Ishikawa (cell line): ENCODE results near the gene DNAJC18.

ENCODE experiments used
- CEBPB ChIP-seq: IDR thresholded peaks from 2 replicates; pipeline ENCODE4 v1.6.1; 2012
- CREB1 ChIP-seq: IDR thresholded peaks from 2 replicates; pipeline ENCODE4 v1.6.1; 2012; ENCODE audit warnings: low read depth
- EGR1 ChIP-seq: IDR thresholded peaks from 2 replicates; pipeline ENCODE4 v1.6.1; 2012
- EP300 ChIP-seq: IDR thresholded peaks from 2 replicates; pipeline ENCODE4 v1.6.1; 2012; ENCODE audit warnings: borderline replicate concordance
- FOXM1 ChIP-seq: IDR thresholded peaks from 2 replicates; pipeline ENCODE4 v1.6.1; 2012; ENCODE audit warnings: low read depth, borderline replicate concordance
- NFIC ChIP-seq: IDR thresholded peaks from 2 replicates; pipeline ENCODE4 v1.6.1; 2012
- RAD21 ChIP-seq: IDR thresholded peaks from 2 replicates; pipeline ENCODE4 v1.6.1; 2012; ENCODE audit warnings: low read depth
- TAF1 ChIP-seq: IDR thresholded peaks from 2 replicates; pipeline ENCODE4 v1.6.1; 2012; ENCODE audit warnings: low read depth, mild to moderate bottlenecking
- TCF12 ChIP-seq: IDR thresholded peaks from 2 replicates; pipeline ENCODE4 v1.6.1; 2012; ENCODE audit warnings: low read depth
- TEAD4 ChIP-seq: IDR thresholded peaks from 2 replicates; pipeline ENCODE4 v1.6.1; 2012
- YY1 ChIP-seq: IDR thresholded peaks from 2 replicates; pipeline ENCODE4 v1.6.1; 2012; ENCODE audit warnings: low read depth
- ZBTB7A ChIP-seq: IDR thresholded peaks from 2 replicates; pipeline ENCODE4 v1.6.1; 2012; ENCODE audit warnings: low read depth
- TF ChIP-seq, protein P1 (sequence below): IDR thresholded peaks from 2 replicates; pipeline ENCODE4 v1.6.1; 2012
- TF ChIP-seq, protein P2 (sequence below): IDR thresholded peaks from 2 replicates; pipeline ENCODE4 v1.6.1; 2012; ENCODE audit warnings: low read depth, mild to moderate bottlenecking
- TF ChIP-seq, protein P3 (sequence below): IDR thresholded peaks from 2 replicates; pipeline ENCODE4 v1.6.1; 2012

Gene DNAJC18

DNA sequence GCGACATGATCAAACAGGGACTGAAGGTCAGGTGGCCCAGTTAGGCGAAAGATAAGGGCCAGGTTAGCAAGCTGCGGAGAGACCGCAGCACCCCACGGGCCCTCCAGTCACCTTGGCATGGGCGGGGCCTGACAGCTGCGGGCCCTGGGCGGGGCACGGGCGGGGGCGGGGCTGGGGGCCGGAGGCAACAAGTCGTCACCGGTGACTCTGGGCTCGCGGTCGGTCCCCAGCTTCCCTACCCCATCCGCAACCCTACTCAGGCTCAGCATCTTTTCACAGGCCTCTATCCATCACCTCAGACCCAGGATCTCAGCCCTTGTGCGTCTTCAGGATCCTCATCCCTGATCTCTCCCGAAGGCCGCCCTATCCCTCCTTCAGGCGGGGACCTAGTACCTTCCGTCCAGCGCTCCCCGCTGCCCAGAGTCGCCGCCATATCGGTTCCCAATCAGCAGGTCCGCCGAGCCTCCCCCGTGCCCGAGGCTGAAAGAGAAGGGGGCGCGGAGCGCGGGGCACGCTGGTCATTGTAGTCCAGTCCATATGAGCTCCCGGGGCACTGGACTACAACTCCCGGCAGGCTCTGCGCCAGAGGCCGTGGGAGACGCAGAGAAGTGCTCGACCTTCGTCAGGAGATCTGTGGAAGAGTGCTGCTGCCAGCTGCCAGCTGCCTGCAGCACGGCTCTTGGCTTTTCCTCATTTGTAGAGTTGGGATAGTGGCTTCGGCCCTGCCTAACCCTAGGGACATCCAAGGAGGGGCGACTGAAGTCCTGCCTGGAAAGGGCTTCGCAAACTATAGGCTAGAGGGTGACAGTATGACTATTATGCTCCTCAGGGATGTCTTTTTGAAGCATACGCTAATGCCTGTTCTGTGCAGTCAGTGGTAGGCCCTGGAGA is at the start of gene DNAJC18:
DNAJC18 (minus strand) TSS at position 513 of the 891 bp plus-strand sequence; CDS start at position 433, 80 bp downstream.
- TF ChIP-seq, protein P1, sequence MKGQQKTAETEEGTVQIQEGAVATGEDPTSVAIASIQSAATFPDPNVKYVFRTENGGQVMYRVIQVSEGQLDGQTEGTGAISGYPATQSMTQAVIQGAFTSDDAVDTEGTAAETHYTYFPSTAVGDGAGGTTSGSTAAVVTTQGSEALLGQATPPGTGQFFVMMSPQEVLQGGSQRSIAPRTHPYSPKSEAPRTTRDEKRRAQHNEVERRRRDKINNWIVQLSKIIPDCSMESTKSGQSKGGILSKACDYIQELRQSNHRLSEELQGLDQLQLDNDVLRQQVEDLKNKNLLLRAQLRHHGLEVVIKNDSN, result peak; percentile 35; the same call in 1 of the 2 replicates
- TF ChIP-seq NFIC, result no peak
- no peak for TF ChIP-seq EP300
- no peak for TF ChIP-seq FOXM1
- TF ChIP-seq, protein P2, sequence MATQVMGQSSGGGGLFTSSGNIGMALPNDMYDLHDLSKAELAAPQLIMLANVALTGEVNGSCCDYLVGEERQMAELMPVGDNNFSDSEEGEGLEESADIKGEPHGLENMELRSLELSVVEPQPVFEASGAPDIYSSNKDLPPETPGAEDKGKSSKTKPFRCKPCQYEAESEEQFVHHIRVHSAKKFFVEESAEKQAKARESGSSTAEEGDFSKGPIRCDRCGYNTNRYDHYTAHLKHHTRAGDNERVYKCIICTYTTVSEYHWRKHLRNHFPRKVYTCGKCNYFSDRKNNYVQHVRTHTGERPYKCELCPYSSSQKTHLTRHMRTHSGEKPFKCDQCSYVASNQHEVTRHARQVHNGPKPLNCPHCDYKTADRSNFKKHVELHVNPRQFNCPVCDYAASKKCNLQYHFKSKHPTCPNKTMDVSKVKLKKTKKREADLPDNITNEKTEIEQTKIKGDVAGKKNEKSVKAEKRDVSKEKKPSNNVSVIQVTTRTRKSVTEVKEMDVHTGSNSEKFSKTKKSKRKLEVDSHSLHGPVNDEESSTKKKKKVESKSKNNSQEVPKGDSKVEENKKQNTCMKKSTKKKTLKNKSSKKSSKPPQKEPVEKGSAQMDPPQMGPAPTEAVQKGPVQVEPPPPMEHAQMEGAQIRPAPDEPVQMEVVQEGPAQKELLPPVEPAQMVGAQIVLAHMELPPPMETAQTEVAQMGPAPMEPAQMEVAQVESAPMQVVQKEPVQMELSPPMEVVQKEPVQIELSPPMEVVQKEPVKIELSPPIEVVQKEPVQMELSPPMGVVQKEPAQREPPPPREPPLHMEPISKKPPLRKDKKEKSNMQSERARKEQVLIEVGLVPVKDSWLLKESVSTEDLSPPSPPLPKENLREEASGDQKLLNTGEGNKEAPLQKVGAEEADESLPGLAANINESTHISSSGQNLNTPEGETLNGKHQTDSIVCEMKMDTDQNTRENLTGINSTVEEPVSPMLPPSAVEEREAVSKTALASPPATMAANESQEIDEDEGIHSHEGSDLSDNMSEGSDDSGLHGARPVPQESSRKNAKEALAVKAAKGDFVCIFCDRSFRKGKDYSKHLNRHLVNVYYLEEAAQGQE, result no peak
- peak; percentile 60 for TF ChIP-seq ZBTB7A
- TF ChIP-seq RAD21, result no peak
- peak; percentile 50 for TF ChIP-seq TAF1
- TF ChIP-seq EGR1, result no peak
- TF ChIP-seq TCF12, result 0 out of 2 replicates have a peak, but pooled peaks have one; percentile 23
- peak; percentile 36; the same call in 1 of the 2 replicates for TF ChIP-seq CREB1
- TF ChIP-seq TEAD4, result no peak
- no peak for TF ChIP-seq CEBPB
- TF ChIP-seq YY1, result peak; percentile 76
- TF ChIP-seq, protein P3, sequence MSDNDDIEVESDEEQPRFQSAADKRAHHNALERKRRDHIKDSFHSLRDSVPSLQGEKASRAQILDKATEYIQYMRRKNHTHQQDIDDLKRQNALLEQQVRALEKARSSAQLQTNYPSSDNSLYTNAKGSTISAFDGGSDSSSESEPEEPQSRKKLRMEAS, result peak; percentile 58; the same call in 1 of the 2 replicates

DNA sequence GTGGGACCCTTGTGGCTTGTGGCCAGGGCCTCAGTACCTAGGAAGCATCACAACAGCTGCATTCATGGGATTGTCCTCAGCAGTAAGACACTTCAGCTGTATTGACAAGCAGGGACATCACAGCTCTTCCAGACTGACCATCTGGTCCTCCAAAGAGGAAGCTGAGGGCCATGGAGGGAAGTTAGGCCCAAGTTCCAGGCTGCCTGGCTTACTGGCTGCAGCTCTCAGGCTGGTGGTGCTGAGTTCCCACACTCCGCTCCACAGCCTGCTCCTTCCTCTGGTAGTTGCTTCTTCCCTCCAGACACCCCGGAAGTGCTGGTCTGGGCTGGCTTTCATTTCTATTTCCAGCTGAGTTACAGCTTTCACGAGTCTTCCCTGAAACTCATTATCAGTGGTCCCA is 48.9 kb upstream of the DNAJC18 start:
- TF ChIP-seq, protein P1, result no peak
- TF ChIP-seq, protein P3, result no peak
- TF ChIP-seq, protein P2, result no peak

DNA sequence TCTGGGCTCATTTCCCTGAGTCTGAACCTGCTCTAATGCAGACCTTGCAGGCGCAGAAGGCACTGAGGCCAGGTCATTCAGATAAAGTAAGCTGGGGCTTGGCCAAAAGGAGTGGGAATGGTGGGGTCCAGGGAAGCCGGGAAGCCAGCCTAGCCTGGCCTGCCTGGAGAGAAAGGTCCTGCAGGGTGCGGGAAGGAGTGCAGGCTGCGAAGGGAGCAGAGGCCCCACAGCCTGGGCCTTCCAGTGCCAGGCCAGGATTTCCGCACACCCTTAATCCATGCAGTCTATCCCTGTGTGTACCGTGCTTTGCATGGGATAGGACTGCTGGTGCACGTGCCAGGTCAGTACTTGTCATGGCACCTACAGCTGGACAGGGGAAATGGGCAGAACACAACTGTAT is 46.9 kb upstream of the DNAJC18 start:
- no peak for TF ChIP-seq NFIC
- TF ChIP-seq ZBTB7A, result no peak
- no peak for TF ChIP-seq TCF12
- no peak for TF ChIP-seq CEBPB
- TF ChIP-seq, protein P1, result no peak
- TF ChIP-seq TAF1, result no peak
- no peak for TF ChIP-seq YY1
- TF ChIP-seq CREB1, result no peak
- TF ChIP-seq EGR1, result no peak
- TF ChIP-seq EP300, result no peak
- TF ChIP-seq RAD21, result no peak
- no peak for TF ChIP-seq TEAD4
- TF ChIP-seq, protein P3, result no peak
- TF ChIP-seq, protein P2, result no peak
